ENCODE data around the gene RBP5.
A peak's percentile ranks its signal among the peaks of the same experiment; 100 is the strongest.

Gene RBP5

GRCh38 chr12:7102582-7102981, 26.1 kb downstream of the RBP5 start:
- DNase-seq (ENCODE audit: low read depth in 2 of 2, low spot score in 1 of 2) = no peak

DNA sequence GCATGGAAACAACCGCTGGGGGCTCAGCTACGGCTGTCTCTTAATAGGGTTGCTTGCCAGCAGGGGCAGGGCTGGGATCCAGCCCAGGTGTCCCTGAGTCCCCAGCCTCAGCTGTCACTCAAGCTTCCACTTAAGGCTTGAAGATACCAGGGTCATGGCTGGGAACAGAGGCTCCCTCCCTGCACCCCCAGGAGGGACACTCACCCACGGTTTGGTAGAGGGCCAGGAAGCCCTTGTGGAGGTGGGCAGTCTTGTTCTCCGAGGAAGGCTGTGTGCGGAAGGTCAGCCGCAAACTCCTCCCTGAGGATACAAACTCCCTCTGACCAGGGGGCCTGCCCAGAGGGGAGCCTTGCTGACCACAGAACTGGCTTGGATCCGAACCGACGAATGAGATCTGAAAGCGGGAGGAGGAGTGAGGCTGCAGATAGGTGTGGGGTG, 27.0 kb downstream of the RBP5 start:
- DNase-seq (ENCODE audit: low read depth in 2 of 2, low spot score in 1 of 2) = no peak

DNA sequence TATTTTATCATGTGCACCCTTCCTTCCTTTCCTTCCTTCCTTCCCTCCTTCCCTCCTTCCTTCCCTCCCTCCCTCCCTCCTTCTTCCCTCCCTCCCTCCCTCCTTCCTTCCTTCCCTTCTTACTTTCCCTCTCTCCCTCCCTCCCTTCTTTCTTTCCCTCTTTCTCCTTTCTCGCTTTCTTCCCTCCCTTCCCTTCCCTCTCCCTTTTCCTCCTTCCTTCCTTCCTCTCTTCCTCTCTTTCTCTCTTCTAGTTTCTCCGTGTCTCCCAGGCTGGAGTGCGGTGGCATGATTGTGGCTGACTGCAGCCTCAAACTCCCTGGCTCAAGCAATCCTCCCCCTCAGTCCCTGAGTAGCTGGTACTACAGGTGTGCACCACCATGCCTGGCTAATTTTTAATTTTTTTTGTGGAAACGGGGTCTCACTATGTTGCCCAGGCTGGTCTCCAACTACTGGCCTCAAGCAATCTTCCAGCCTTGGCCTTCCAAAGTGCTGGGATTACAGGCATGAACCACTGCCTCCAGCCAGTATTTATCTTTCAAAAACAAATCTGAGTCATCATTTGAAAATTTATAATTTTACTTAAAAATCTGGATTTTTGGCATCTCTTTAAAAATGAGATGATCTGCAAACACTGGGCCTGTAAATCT, 27.5 kb downstream of the RBP5 start:
- DNase-seq (ENCODE audit: low read depth in 2 of 2, low spot score in 1 of 2) = no peak

- DNase-seq (ENCODE audit: low read depth in 2 of 2, low spot score in 1 of 2) = no peak
These were observed 28.4 kb downstream of the RBP5 start for GRCh38 chr12:7100239-7100638.

DNA sequence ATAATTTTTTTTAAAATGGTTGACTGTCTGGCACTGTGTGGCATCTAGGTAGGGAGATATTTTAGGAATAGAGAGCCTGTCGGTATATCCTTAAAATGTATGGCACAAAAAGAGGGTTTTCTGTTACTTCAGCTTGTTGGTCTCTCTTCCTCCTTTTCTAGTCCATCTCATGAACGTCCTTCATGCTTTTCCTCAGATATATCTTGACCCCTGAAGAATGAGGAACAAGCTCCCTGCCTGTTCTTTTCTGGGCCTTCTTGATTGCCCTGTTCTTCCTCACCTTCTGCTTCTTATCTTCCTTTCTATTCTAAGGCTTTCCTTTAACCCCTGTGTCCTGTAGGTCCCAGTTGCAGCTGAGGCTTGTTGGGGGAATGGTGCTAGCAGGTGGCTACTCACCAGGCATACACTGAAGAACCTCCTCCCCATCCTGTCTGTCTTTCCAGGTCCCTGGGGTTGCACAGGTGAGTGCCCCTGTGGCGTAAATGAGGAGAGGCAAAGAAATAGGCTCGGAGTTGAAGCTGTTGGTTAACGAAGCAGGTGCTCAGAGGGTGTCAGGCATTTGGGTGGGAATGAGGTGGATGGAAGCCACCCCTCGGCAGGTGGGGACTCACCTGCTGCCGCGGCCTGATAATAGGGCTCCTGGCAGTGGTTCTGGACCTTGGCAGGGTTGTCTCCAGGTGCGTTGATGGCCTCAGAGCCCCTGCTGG, 29.2 kb downstream of the RBP5 start:
- no peak for DNase-seq (ENCODE audit: low read depth in 2 of 2, low spot score in 1 of 2)

- DNase-seq (ENCODE audit: low read depth in 2 of 2, low spot score in 1 of 2) = no peak
These were observed 31.7 kb downstream of the RBP5 start for GRCh38 chr12:7096979-7097378.

GRCh38 chr12:7096006-7096932, 32.4 kb downstream of the RBP5 start:
- no peak for DNase-seq (ENCODE audit: low read depth in 2 of 2, low spot score in 1 of 2)

GRCh38 chr12:7093892-7094291, 34.8 kb downstream of the RBP5 start:
- no peak for DNase-seq (ENCODE audit: low read depth in 2 of 2, low spot score in 1 of 2)

GRCh38 chr12:7093486-7093885, 35.2 kb downstream of the RBP5 start:
- no peak for DNase-seq (ENCODE audit: low read depth in 2 of 2, low spot score in 1 of 2)

GRCh38 chr12:7092986-7093460, 35.7 kb downstream of the RBP5 start:
- DNase-seq (ENCODE audit: low read depth in 2 of 2, low spot score in 1 of 2) = no peak

GRCh38 chr12:7092229-7092985, 36.3 kb downstream of the RBP5 start, which contains the start of gene C1R:
TSS of gene C1R (minus strand) at chr12:7092445. CDS start at chr12:7092388, 57 bp downstream.
- DNase-seq (ENCODE audit: low read depth in 2 of 2, low spot score in 1 of 2) = peak; percentile 23 to 39

DNA sequence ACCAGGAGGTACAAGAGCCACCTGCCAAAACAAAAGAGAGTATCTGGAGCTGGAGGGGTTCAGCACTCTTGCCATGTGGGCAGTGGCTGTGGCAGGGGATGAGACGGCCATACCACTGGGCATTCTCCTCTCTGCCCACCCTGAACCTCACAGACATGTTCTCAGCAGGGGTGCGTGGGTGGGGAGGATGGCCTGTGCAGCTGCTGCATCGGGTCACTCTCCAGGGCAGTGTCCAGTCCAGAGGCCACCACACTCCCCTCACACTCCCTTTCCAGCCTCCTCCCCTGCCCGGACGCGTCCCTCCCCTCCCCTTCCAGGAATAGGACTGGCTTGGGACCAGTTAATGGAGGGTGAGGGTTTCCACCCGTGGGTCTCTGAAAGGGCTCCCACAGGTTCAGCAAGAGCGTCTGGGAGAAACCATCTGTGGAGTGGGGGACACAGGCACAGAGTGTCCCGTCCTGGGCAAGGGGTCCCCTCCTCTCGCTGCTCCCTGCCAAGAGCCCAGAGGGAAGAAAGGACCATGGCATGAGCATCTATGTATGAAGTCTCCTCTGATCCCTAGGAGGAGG, 36.9 kb downstream of the RBP5 start:
- no peak for DNase-seq (ENCODE audit: low read depth in 2 of 2, low spot score in 1 of 2)

DNA sequence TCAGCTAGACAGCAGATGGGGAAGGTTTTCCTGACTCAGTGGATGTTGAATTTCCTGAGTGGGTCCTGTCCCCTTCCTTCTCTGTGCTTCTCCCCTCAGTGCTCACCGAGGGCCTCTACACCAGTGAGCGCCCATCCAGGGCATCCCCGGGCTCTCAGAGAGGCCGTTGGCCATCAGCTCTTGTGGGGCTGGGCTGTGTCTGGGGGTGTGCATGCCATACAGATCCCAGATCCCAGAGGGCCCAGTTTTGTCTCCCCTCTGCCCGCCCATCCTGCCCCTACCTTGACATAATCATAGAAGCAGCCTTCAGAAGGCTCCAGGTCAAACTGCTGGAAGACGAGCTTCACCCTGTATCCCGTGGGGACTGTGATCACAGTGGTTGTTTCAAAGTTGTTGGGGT, 37.5 kb downstream of the RBP5 start:
- no peak for DNase-seq (ENCODE audit: low read depth in 2 of 2, low spot score in 1 of 2)

GRCh38 chr12:7090222-7090998, 38.3 kb downstream of the RBP5 start:
- no peak for DNase-seq (ENCODE audit: low read depth in 2 of 2, low spot score in 1 of 2)

GRCh38 chr12:7089196-7089871, 39.4 kb downstream of the RBP5 start:
- DNase-seq (ENCODE audit: low read depth in 2 of 2, low spot score in 1 of 2) = no peak

DNA sequence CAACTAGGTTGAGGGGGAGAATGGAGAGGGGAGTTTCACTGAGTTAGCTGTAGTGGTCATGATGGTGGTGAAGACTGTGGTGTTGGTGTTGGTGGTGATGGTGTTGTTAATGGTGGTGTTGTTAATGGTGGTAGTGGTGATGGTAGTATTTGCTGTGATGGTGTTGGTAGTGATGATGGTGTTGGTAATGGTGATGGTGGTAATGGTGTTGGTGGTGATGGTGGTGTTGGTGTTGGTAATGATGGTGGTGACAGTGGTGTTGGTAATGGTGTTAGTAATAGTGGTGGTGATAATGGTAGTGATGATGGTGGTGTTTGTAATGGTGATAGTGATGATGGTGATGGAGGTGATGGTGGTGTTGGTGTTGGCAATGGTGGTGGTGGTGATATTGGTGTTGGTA, 45.6 kb downstream of the RBP5 start:
- DNase-seq (ENCODE audit: low read depth in 2 of 2, low spot score in 1 of 2) = no peak

DNA sequence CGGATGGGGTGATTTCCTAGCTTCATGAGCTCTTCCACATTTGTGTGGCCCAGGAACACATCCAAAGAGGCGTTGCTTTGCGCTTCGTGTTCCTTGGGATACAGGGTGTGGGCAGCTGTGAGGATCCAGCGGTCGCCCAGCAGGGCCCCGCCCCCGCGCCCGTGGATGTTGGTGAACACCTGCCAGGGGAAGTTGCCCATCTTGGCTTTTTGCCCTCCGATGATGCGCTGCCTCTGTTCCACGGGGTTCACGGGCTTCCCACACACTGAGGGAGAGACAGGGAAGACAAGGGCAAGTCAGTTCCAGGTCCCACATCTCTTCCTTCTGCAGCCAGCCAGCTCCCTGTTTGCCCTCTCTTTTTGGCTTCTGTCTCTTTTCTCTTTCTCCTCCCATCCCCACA, 47.7 kb downstream of the RBP5 start:
- no peak for DNase-seq (ENCODE audit: low read depth in 2 of 2, low spot score in 1 of 2)

GRCh38 chr12:7079826-7080125, 48.9 kb downstream of the RBP5 start:
- DNase-seq (ENCODE audit: low read depth in 2 of 2, low spot score in 1 of 2) = no peak

GRCh38 chr12:7078163-7078562, 50.5 kb downstream of the RBP5 start:
- no peak for DNase-seq (ENCODE audit: low read depth in 2 of 2, low spot score in 1 of 2)

All from stimulated activated CD8-positive, alpha-beta memory T cell treated with anti-CD3 and anti-CD28 coated beads, Interleukin-4, amount 100 ng/mL, for 1 hour (primary cell).